Measurements from ENCODE around the gene FAM186B.

FAM186B gene

DNA sequence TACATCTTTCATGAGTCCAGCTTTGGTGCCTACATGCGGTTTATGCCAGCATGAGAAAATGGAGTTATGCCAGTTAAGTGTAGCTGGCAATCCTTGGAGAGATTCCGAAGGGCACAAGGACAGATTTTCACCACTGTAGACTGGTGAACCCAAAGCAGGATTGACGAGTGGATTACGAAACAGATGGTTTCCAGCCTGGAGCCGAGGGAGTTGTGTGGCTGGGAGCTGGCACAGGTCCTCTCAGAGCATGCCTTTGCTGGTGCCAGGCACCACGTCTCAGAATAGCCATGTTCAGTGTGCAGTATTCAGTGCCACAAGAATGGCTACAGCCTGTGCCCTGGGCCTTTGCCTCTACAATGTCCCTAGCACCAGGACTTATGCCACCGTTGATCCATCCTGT, 53.4 kb downstream of the FAM186B start:
- DNase-seq = no peak

DNA sequence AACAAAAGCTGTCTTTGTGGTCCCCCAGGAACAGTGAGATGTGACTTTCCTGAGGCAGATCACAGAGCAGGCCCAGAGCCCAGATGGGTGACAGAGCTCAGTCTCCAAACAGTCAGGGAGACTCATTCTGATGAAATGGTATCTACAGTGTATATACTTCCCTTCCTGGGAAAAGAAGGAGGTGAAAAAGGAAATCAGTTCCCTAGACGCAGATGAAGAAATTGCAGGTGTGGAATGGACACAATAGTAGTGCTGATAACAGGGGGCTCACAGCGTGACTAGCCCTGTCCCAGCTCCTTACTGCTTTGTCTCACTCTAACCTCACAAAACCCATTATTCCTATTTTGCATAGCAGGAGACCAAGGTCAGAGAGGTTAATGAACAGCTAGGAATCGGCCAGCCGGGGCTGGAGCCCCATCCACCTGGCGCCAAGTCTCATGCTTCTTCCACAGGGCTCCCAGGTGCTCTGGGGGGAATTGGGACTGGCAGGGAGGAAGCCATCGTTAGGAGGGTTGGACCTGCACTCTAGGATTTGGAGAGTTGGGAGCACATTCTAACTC, 54.7 kb downstream of the FAM186B start:
- no peak for DNase-seq

DNA sequence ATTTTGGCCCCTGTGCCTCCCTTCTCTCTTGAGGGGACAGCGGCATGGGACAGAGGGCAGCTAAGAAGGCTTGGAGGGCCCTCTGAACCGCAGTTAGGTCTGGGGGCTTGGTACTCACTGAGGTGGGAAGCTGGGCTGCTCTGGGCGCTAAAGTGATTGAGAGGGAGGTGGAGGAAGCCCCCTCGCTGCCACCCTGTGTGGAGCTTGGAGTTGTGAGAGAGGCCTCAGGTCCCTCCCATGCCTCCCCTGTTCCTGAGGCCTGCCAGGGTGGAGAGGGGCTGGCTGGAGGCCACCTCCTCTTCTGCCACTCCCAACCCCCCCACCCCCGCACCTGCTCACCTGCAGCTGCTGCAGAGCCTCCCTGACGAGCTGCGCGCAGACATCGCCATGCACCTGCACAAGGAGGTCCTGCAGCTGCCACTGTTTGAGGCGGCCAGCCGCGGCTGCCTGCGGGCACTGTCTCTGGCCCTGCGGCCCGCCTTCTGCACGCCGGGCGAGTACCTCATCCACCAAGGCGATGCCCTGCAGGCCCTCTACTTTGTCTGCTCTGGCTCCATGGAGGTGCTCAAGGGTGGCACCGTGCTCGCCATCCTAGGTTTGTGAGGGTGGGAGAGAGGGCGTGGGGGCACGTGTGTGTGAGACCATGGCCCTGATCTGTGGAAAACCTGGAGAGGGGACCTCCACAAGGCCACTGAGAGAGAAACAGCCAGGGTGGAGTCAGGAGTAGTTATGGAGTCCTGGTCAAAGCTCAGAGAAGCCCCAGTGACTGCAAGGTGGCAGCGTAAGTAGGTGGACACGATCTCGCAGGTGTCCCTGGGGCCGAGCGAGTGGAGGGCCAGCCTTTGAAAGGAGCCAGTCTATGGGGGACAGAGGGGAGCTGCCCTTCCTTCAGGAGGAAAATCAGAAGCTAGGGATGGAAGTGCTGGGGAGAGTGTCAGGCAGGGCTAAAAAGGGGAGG, 55.4 kb downstream of the FAM186B start:
- no peak for DNase-seq

DNA sequence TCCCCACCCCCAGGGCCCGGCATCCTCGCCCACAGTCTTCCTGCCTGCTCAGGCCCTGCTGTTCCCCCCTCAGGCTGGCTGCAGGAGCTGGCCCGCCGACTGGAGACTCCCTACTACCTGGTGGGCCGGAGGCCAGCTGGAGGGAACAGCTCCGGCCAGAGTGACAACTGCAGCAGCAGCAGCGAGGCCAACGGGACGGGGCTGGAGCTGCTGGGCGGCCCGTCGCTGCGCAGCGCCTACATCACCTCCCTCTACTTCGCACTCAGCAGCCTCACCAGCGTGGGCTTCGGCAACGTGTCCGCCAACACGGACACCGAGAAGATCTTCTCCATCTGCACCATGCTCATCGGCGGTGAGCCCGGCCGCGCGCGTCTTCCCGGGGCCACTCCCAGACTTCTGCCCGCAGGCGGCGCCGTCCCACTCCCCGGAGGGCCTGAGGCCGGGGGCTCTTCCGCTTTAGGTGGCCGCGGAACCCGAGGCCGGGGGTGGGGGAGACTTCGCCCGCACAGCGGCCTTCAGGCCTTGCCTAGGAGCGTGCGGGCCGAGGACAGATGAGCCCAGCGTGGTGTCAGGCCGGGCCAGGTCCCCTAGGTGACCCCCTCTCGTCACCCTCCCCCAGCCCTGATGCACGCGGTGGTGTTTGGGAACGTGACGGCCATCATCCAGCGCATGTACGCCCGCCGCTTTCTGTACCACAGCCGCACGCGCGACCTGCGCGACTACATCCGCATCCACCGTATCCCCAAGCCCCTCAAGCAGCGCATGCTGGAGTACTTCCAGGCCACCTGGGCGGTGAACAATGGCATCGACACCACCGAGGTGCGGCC, 56.4 kb downstream of the FAM186B start:
- DNase-seq = peak; percentile 27

DNA sequence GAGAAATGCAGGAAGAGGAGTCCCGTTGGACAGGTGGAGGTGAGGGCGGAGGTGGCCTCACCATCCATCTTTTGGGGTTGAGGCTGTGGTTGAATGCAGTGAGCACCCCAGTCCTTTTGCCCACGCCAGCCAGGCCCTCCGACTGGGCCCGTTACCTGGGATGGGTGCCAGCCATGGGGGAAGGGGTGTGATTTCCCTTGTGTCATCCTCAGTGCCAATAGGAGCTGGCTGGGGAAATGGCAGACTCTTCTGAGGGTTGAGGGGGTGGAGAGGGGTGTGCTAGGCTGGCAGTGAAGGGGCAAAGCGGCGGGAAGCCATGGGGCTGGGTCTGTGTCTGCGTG, 57.0 kb downstream of the FAM186B start:
- DNase-seq = no peak

DNA sequence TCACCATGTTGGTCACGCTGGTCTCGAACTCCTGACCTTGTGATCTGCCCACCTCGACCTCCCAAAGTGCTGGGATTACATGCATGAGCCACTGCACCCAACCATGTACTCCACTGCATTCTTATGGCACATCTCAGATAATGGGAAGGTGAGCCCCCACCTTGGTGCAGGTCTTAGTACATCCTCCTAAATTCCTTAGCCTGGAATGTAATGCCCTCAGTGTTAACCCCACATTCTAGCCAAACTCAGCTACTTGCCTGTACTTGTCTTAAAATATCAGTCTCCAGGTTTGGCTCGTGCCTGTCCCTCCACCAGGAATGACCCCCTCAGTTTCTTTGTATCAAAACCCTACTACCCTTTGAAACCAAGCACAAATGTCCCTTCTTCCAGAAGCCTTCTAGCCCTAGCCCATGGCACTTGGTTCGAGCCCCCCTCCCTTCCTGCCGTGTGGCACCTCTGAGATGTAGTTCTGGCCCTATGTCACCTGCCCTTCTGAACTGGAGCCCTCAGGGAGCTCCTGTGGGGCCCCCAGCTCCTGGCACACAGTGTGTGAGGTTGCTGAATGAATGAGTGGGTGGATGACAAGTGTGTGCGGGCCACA, 58.2 kb downstream of the FAM186B start:
- DNase-seq = no peak

DNA sequence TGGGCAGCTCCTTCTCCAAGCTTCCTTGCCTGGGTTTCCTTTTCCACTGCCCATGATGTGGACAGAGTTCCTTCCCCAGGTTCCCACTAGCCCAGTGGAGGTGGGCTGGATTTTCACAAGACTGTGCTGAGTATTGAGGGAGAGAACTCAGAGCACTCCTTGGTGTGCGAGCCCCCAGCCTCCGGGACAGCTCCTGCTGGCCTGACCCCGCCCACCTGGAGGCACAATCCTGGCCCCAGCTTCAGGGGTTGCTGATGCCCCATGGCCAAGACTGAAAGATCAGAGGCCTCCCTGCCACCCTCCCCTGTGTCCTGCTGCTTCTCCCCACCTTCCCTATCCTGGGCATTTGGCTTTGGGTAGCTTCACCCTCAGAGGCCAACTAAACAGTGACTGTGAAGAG, 59.0 kb downstream of the FAM186B start:
- no peak for DNase-seq

DNA sequence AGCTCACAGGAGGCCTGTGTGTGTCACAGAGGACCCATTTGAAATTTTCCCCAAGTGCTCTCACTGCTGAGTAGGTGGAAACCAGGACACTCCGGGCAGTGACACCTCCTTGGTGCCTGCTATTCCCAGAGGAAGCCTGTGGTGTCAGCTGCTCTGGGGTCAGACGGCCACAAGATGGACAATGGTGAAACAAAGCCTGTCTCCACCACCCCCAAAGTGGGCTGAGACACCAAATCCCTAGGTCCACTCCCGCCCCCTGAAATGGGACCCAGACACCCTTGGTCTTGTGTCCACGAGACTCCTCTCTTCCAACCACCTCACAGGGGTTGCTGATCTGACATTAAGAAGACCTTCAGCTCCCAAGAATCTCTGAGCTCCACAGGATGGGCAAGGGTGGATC, 59.6 kb downstream of the FAM186B start:
- no peak for DNase-seq

DNA sequence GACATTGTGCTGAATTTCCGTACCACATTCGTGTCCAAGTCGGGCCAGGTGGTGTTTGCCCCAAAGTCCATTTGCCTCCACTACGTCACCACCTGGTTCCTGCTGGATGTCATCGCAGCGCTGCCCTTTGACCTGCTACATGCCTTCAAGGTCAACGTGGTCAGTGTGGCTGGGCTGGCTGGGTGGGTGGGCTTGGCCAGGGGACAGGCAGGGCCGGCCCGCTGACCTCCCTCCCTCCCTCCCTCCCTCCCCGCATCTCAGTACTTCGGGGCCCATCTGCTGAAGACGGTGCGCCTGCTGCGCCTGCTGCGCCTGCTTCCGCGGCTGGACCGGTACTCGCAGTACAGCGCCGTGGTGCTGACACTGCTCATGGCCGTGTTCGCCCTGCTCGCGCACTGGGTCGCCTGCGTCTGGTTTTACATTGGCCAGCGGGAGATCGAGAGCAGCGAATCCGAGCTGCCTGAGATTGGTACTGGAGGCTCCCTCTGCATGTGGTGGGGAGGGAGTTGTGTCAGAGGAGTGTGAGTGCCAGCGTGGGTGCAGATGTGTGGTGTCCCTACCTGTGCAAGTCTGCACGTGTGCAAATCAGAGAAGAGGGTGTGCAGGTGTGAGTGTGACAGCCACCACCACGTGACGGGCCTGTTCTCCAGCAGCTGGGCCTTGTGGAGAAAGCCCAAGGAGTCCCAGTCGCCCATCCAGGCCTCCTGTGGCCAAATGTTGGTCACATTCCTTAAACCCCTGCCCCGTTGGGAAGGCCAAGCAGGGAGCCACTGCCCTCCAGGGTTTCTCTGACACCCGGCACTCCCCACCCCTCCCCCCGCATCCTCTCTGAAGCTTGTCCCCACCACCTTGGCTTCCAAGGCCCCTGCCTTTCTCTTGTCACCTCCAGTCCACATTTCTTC, 61.3 kb downstream of the FAM186B start:
- no peak for DNase-seq

DNA sequence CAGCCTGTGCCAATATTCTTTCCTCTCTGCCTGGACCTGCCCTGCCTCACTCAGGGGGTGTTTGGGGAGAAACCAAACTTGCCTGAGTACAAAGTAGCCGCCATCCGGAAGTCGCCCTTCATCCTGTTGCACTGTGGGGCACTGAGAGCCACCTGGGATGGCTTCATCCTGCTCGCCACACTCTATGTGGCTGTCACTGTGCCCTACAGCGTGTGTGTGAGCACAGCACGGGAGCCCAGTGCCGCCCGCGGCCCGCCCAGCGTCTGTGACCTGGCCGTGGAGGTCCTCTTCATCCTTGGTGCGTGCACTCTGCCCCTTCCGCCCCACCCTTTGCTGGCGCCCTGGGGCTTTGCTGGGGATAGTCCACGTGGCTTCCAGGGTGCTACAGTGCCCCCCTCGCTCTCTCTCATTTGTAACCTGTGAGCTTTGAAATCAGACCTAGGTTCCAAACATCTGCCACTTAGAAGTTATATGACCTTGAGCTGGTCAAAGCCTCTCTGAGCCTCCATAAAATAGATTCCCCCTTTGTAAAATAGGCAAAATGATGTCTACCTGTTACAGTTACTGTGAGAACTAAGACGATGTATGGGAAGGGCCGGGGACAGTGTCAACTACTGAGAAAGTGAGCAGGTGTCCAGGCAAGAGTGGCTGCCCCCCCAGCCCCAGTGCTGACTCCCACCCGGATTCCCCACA, 62.1 kb downstream of the FAM186B start:
- no peak for DNase-seq

DNA sequence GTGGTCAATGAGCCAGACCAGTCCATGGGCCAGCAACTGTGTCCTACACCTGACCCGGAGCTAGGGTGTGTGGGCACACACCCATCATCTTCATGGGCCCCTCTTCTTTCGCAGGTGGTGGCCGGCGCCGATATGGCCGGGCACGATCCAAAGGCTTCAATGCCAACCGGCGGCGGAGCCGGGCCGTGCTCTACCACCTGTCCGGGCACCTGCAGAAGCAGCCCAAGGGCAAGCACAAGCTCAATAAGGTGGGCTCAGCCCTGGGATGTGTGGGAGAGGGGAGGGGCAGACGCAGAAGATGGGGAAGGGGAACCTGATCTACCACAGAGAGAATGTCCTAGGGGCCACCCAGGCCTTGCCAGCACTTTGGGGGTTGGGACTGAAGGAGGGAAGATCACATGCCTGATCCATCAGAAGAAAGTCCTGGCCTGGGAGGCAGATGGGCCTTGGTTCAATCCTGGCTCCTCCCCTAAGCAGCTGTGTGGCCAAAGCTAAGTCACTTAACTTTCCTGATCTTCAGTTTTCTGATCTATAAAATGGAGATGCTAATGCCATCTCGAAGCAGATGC, 62.8 kb downstream of the FAM186B start:
- no peak for DNase-seq

DNA sequence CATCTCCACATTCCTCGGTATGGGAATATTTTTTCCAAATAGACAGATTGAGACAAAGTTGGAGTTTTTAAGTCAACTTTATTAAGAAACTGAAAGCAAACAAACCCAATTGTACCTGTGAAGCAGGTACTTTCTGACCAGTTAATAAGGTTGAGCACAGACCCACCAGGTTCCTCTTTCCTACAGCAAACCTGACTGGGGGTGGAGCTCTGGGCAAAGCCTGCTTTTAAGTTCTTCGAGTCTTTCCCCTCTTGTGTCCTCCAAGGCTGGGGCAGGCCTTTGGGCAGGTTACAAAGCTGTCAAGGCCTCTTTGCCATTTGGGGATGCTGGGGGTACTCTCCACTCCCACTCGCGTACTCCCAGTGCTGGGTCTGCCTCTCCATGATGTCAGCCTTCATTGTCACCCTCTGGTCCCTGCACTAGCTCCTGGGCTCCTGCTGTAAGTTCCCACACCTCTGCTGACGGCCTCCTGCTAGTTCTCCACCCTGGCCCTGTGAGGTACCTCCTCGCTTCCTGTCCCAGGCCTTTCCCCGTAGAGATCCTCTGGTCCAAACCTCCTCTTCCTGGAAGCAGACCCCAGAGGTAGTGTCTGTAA, 63.4 kb downstream of the FAM186B start:
- no peak for DNase-seq

DNA sequence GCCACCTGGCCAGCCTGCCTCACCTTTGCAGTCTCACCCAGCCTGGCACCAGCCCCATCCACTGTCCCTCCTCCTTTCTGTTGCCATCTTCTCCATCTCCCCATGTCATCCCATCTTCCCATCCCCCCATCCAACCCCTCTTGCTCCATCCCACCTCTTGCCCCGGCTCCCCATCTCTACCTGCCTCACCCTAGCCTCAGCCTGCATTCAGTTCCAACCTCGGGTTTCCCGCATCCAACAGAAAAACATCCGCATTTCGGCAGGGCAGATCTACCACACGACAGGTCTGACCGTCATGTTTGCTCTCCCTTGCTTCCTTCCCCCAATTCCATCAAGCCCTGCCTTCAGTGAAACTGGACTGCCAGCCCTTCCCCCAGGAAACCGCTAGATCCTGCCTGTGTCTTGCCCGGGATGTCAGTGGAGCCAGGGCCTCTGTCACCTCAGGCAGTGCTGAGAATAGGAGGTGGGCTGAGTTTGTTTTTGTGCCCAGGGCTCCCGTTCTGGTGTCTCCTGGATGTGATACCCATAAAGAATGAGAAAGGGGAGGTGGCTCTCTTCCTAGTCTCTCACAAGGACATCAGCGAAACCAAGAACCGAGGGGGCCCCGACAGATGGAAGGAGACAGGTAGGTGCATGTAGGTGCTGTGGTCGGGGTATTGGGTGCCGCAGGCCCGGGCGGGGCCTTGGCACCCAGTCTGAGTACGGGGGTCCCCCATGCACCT, 64.1 kb downstream of the FAM186B start:
- DNase-seq = no peak

DNA sequence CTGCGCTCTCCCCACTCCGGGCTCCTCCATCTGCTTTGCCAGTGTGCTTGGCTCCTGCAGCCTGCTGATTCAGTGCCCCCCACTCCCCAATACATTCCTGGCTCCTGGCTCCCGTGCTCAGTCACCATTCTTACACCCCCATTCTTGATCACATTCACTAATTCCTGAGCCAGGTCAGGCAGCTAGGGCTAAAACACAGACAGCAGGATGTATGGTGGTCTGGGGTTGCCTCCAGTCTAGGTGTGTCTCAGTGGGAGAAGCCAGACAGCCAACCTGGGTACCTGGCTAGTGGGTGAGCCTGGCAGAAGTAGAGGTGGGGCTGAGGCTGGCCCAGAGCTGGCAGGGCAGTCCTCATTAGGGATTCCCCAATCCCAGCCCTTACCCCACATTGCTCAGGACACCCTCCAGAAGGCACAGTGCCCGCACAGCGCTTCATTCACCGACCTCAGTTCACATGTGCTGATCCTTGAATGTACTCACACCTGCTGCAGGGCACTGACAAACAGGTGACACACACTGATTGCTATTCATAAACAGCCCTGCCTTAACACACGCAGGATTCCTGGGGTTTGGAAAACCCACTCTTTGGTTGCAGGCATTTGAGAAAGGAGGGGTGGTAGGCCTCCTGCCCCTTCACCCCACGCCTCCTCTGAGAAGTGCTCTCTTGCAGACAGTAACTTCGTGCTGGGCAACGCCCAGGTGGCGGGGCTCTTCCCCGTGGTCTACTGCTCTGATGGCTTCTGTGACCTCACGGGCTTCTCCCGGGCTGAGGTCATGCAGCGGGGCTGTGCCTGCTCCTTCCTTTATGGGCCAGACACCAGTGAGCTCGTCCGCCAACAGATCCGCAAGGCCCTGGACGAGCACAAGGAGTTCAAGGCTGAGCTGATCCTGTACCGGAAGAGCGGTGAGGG, 65.0 kb downstream of the FAM186B start:
- DNase-seq = no peak

DNA sequence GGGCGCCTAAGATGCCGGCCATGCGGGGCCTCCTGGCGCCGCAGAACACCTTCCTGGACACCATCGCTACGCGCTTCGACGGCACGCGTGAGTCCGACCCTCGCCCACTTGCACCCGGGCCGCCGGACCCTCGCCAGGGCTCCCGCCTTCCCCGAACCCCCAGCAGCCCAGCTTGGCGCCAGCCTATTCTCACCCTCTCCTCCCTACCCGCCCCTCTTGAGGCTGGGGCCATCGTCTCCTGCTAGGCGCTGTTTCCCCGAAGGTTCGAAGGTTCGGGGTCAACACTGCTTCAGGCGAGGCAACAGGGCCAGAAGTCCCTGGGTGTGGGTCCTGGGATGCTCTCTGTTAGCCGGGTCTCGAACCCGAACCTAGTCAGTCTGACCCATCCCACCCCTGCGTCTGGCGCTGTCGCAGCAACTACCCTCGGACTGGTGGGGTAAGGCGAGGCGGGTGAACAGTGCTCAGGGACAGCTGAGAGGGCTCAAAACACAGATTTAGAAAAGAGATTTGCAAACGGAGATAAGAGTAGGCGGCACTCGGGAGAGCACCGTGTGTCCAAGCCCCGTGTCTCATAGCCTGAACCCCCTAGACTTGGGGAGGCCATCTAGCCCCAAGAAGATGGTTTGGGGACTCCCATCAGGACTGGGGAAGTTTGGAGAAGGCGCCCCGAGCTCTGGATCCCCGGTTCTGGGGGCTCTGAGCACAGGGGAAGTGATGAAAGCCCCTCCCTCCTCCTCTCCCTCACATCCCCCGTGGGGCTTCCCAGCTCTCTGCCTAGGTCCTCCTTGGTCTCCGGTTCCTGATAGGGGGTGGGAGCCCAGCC, 65.8 kb downstream of the FAM186B start:
- DNase-seq = no peak

DNA sequence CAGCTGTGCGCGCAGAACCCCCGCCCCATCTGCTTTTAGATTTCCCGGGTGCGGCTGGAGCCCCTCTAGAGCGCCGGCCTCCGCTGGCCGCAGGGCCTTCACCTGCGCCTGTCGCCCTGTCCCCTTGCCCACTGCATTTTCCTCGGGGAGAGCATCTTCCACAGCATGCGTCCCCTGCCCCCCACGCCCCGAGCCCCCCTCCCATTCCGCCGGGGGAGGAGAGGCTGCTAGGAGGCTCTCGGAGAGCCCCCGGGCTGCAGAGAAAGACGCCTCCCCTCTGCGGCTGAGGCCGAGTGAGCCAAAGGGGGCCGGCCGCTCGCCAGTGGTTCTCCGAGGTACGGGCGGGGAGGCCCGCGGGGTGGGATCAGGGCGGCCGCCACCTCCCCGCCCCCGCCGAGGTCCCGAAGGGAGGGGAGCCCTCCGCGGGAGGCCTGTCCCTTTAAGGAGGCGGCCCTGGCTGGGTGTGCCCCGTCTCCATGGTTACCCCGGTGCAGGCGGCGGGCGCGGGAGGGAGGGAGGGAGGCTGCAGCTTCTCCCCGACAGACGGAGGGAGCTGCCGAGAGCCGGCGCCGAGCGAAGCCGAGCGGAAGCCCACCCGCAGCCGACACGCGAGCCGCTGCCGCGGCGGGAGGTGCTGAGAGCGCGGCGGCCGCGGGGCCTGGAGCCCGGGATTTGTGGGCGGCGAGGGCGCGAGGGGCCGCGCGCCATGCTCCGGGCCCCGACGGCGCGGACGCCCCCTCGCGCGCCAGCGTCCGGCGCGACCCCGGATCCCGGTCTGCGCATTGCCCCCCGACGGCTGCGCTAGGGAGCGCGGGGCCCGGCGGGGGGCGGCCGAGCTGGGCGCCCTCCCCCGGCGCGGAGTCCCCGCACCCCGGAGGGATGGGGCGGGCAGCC, 66.7 kb downstream of the FAM186B start, which contains the start of gene KCNH3:
Gene KCNH3 (plus strand): TSS at position 521 of the 894 bp plus-strand sequence. CDS start 387 bp downstream, outside the sequence.
- peak; percentile 86 for DNase-seq

Data from activated naive CD4-positive, alpha-beta T cell treated with Interleukin-2 at 50 U/mL for 16 hours (primary cell).